T-helper 2 cell (primary cell): ENCODE results near the gene TNFRSF8.

Experiments
- DNase-seq, 5 experiments: peaks; one replicate each; pipeline versions ENCODE4 v3.0.0 to v3.0.0-alpha.2; 2012 to 2022

TNFRSF8 gene

DNA sequence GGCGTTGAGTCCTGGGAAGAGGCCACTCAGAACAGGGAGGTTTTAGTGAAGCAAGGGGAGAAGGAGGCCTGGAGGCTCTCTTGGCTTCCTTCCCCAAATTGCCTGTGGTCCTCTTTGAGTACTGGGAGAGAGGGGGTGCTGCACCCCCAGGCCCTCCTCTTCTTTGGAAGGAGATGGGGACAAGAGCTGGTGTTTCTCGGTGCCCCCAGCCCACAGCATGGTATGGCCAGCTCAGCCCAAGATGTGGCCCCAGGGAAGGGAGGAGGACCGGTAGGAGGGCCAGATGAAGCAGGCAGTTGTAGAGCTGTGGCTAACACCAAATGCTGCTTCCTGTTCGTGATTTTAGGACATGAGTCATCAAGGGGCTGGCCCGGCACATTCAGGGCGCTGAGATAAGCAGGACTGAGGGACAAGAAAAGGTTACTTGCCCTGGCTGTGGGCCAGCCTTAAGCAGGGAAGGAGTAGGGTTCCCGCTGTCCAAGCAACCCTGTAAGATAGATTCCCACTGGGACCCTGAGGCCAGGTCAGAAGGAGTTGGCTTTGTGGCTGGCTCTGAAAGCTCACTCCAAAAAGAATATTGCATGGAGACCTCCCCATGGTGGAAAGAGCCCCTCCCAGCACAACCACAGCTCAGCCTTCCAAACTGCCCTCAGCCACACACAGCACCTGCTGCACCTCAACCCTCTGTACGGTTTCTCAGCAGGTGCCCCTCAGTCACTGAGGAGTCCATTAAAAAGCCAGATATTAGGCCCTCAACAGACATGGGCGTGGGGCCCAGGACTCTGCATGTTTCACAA is 98.8 kb downstream of the TNFRSF8 start:
- DNase-seq, result peak in 4 of 5 experiments; percentile 56 to 96 (median 72)

DNA sequence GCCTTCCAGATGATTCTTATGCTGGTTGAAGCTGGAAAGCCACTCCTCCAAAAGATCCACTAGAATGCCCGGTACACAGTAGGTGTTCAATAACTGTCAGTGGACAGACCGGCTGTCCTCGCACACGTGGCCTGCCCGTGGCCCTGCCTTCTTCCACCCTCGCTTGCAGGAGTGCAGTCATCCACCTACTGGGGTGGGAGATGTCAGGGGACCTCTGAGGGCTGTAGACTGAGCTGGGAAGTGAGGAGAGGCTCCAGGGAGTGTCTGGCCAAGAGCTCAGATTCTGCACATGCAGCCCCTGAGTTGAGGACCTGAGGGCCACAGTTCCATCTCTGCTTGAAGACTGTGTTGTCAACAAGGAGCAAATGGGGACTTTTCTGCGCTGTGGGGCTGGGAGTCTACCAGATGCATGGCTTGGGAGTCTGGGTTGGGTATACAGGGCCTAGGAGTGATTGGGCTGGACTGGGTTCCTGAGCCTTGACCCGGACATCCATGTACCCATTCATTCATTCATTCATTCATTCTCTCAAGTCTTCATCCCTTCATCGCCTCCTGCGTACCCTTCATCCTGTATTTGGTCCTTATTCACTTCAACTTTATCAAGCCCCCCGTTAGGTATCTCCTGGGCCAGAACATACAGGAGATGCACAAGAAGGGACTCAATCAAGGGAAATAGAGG is 99.5 kb downstream of the TNFRSF8 start:
- no peak for DNase-seq

DNA sequence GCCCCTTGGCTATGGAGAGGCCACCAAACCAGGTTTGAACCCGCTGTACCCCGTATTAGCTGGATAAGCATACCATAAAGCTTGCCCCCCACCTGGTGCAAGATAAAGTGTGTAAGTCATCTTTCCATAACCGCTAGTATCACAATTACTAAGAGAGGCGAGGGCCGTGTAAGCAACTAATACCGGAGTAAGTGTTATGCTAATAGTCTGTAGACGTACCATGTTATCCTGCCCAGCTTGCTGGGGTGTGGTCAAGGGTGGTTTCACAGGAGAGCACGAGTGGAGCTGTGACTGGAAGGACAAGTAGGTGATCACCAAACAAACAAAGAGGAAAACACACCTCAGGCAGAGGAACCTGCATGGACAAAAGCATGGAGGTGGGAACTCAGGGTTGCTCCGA is 100.1 kb downstream of the TNFRSF8 start:
- peak in 1 of 5 experiments; percentile 78 for DNase-seq

DNA sequence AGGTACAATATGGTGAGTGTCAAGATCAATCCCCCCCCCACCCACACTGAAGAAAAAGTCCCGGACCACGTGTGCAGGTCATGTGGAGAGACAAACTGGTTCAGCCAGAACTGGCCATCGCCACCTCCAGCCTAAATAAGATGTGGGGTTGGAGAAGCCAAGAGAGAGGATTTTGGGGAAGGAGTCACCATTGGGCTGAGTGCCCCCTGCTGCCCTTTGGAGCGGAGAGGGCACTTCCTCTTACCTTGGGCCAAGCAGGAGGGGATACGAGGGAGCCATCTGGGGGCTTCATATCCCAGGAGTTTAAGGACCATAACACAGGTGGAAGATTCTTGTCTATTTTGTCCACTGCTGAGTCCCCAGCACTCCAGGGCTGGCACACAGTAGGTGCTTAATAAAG is 101.1 kb downstream of the TNFRSF8 start:
- DNase-seq, result no peak

DNA sequence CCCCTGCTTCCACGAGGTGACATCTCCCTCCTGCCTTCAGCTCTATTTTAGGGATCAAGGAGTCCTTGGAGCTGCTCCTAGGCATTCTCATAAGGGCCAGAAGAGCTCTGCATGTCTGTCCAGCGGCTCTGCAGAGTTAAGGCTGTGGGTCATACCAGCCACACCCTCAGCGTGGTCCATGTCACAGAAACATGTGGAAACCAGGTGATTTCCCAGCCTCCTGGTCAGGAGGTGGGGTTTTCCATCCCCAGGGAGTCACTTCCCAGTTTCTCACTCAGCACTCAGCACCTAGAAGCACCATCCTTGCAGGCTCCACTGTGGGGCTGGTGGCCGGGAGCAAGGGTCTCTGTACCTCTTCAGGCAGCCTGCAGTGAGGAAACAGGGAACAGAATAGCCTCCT is 102.2 kb downstream of the TNFRSF8 start:
- no peak for DNase-seq

DNA sequence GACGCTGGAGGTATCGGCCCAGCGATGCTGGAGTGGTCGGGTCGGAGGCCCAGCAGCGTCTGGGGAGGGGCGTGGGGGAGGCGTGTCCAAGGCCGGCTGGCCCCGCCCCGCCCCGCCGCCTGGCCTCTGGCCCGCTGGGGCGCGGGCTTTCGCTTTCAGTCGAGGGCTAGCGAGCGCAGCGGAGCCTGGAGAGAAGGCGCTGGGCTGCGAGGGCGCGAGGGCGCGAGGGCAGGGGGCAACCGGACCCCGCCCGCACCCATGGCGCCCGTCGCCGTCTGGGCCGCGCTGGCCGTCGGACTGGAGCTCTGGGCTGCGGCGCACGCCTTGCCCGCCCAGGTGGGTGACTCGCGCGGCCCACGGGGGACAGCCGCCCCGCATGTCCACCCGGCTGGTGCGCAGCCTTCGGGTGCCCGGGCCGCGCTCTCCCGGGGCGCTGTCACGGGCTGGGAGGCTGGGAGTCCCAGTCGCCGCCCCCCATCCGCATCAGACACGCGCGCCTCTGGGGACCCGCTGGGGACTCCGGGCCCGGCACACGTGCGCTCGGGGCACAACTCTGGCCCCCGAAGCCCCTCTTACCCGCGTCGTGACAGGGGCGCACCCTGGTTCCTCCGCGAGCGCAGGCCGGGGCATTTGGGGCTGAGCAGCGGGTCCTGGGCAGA is 103.9 kb downstream of the TNFRSF8 start, which contains the start of gene TNFRSF1B:
Gene TNFRSF1B, plus strand, starts transcription at position 158 of the 659 bp plus-strand sequence. Its CDS starts 101 bp downstream, at position 259.
- peak; percentile 47 to 77 (median 59) for DNase-seq

DNA sequence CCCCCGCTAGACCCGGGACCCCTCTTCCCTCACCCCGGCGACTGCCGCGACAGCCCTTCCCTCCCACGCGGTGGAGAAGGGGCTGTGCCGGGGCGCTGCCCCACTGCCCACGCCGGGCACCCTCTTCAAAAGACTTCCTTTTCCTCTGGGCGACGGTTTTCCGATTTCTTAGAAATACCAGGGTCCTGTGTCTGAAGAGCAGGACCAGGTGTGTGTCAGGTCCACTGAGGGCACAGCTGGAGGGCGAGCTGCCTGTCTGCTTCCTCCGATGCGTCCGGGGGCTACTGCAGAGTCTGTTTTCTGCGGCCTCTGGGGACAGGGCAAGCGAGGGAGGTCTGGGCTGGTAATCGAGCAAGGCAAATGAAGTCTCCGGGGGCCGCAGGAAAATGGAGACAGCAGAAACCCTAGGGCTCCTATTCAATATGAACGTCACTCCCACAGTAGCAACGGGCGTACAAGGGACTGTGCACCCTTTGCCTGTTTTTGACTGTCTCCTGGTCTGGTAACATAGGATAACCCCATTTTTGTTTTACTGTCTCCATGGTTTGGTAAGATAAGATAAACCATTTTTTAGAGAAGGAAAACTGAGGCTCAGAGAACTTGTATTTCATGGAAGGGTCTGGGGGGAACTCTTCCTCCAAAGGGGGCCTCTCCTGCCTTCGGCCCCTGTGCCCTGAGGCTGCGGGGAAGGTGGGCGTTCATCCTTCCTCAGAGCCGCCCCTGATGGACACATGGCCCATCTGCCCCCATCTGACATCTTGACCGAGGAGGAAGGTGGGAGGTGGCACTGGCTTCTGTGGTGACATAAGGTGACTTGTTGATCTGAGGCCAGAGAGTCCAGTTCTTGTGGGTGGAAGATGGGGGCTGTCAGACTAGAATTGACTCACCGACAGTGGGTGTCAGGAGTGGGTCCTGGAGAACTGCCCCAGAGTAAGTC is 104.7 kb downstream of the TNFRSF8 start:
- DNase-seq, result no peak

DNA sequence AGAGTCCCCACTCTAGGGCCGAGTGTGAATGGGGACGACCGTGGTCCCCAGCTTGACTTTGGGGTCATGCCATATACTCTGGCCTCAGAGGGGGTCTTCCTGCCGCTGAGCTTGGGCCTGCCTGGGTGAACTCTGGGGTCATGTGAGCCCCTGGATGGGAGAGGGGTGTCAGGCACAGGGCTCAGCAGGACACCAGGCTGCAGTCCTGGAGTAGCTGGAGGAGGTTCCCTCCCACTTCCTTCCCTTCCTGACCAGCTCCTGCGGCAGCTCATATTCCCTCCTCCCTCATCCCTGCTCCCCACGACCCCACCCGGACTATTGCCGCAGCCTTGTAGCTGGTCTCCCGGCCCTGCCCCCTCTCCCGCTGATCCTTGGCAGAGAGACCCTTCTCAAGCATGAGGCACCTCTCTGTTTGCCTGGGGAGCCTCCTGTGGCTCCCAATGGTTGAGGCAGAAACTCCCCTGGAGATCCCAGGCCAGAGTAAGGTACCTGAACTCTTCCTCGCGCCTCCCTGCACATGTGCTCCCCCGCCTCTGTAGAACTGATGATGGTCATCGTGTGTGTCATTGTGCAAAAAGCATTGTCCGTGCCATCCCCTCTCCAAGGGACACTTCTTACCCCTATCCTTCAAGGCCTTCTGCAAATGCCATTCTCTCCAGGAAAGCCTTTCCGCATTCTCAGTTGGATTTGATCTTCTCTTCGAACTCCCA is 105.5 kb downstream of the TNFRSF8 start:
- no peak for DNase-seq

DNA sequence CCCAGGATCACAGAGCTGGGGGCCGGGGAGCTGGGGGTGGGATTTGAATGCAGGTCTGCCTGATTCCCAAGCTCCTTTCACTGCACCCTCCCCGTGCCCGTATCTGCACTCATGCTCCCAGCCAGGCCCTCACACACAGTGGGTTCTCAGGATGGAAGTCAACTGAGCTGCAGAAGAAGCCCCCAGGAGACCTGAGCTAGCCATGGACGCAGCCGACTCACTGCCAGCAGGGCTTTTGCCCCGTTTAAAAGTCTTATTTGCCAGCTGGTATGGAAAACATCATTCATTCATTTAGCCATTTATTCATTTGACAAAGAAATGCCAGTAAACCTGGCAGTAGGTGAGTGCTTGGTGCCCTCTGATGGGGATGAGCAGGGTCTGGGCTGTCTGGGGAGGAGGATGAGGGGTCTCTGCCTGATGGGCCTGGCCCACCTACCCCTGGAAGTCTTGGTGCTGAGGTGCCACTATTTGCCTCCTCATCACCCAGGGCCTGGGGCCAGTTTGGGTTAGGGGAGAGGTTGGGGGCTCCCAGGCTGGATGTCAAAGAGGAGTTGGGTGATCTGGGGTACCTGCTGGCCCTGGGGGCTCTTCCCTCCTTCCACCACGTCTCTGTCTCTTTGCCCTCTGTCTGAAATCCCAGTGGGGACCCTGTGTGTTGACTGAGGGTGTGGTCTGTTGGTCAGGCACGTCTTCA is 106.5 kb downstream of the TNFRSF8 start:
- DNase-seq, result no peak

DNA sequence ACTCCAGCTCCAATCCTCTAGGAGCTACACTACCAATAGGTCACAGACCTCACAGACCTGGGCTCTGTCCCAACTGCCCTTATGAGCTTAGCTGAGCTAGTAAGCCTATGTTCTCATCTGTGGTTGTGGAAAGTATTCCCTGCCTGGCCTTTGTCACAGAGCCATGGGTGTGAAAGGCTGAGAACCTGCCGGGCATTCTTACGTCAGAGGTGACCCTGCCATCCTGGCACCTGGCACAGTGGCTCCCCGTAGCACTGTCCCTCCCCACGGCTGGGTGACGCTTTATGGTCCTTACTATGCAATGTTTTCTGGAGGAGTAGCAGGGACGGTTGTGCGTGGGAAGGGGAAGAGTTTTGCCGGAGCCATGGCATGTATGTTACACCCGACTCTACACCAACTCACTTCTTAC is 107.2 kb downstream of the TNFRSF8 start:
- DNase-seq, result no peak

DNA sequence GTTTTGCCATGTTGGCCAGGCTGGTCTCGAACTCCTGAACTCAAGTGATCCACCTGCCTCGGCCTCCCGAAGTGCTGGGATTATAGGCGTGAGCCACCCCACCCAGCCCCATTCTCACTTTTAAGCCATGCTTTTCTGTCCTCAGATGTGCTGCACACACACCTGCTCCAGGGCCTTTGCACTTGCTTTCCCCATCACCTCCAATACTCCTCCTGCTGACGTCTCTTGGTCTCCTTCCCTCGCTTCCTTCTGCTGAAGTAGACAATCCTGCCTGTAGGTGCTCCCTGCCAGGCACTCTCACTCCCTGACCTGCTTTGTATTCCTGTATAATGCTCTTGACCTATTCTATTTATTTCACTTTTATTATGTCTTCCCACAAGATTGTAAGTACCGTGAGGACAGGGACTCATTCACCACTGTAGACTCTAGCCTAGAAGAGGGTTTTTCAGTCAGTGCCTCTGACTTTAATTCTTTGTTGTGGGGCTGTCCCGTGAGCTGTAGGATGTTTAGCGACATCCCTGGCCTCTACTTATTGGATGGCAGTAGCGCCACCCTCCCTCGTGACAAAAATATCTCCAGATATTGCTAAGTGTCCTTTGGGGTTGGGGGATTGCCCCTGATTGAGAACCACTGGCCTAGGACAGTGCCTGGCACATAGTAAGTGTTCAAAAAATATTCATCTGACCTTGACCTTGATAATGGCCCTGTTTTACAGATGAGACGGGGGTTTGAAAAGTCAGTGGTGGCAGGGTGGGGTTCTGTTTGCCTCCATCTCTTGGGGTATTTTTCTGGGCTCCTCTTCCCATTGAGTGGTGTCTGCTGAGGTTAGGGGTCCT is 108.3 kb downstream of the TNFRSF8 start:
- peak in 3 of 5 experiments; percentile 30 to 57 (median 40) for DNase-seq

DNA sequence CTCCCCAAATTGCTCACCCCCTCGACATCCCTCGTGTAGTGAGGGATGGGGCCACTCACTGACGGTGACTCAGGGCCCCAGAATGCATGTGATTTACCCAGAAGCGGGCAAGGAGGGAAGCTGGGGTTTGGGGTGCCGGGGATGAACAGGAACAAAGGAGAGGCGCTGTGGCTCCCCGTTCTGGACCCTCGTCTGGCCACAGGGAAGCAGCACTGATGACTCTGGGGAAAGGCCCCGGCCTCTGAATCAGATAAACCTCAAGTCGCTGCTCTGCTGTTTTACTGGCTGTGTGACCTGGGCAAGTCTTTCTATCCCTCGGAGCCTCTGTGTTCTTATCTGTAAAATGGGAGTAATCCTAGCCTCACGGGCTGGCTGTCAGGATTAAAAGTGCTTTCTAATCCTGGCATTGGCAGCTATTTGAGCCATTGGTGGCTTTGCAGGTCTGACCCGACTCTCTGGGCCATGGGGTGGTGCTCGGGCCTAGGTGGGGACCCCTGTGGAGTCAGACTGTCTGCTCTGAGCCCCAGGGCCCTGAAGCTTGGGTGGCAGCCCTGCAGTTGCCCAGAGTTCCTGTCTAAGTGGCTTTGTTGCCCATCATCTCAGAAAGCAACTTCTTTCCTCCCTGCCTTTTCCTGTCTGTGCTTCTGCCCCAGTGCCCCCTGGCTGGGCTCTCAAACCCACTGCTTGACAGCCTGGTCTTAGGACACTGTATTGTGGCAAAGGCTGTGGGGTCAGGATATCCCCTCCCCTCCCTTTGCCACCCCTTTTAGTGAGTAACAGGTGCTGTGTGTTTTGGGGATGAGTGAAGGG is 109.1 kb downstream of the TNFRSF8 start:
- peak in 3 of 5 experiments; percentile 34 to 44 (median 40) for DNase-seq

DNA sequence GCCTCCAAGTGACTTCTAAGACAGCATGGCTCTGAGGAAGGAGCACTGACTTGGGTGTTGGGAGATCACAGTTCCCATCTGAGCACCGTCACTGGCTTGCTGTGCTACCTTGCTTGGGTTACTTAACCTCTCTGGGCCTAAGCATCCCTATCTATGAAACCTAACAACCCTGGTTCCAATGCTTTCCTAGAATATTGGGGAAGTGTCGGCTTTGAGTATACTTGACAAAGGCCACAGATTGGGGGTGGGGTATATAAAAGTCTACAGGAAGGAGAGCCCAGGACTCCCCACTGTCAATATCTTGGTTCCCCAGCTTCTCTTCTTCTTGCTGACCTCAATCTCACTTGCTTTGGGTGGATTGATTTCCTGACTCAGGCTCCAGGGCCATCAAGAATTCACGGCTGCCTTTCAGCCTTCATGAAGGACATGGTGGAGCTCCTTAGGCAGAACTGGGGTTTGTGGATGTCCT is 110.0 kb downstream of the TNFRSF8 start:
- DNase-seq, result peak in 1 of 5 experiments; percentile 20

DNA sequence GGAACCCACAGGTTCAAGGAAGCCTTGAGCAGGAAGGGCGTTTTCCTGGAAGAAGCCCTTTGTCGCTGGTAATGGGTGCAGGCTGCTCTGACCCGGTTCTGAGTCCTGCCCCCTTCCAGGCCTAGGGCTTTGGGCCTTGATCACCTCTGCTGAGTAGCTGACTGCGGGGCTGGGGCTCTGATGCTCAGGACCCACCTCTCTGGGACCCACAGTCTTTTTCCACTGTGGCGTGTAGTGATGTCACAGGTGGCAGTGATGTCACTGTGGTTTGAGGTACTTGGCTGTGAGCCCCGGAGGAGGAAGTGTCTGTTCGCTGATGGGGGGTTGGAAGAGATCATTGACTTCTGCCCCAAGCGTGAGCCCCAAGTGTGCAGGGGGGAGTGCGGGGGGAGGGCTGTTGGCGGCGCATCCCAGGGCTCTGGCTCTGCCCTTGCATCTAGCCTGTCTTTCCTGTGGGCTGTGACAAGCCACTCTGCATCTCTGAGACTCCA is 110.6 kb downstream of the TNFRSF8 start:
- DNase-seq, result peak; percentile 61 to 99 (median 88)

DNA sequence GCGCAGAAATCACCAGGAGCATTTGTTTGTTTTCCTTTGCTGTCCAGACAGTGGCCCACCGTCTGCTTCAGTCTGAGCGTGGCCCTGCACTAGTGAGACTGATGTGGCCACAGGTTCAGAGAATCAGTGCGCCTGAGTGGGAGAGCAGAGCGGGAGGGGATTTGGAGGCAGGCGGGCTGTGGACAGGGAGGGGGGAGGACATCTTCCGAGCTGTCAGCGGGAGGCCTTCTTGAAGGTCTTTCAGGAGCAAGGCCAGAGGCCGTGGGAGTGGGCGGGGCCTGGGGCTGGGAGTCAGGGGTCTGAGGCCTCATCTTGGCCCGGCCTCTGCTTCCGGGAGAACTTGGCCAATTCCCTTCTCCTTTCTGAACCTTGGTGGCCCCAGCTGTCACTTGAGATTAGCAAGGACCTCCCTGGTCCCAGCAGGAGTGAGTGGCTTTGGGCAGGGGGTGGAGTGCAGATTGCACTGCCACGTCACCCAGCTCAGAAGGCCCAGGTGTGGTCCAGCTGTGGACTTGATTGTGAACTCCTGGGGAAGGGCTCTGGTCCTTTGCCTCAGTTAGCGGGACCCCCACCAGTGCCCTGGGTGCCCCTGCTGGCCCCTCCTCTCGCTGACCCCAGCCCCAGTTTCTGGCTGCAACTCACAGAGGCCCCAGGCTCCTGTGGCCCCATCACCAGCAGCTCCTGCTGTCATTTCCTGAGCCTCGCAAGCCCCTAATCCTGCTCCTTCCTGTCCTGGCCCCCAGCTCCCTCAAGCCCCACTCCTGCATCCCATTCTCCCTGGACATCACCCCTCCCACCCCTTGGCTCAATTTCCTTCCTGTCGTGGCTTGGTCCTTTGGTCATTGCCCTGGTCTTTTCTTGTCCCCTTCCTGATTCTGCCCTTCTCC is 112.1 kb downstream of the TNFRSF8 start:
- DNase-seq, result no peak

DNA sequence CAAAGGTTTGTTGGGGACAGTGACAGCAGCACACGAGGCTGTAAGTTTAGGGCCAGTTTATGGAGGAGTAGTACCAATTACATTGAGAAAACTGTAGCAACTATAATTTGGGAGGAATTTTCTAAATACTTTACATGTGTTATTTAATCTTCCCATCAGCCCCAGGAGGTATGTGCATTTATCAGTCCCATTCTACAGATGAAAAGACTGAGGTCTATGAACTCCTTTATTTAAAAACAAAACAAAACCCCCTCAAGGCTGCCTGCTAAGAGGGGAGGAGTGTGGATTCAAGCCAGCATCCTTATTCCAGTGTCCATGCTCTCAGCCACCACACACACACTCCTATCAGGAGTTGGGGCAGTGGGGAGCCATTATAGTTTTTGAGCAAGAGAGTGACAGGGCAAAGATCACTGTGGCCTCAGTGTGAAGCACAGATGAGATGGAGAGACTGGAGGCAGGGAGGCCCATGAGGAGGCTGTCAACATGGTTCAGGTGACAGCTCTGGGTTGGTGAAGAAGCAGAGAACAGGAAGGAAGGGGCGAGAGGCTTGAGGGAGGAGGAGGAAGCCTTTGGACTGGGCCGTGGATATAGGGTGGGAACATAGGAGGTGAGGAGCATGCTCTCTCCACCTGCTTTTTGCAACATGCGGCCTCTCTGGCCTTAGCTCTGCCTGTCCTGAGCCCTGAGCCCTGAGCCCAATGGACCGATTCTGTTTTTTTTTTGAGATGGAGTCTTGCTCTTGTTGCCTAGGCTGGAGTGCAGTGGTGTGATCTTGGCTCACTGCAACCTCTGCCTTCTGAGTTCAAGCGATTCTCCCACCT is 113.4 kb downstream of the TNFRSF8 start:
- DNase-seq, result peak in 1 of 5 experiments; percentile 21
